ENCODE measurements around the gene ERGIC1. TPM values are rescaled to one million over a fixed set of nuclear protein-coding genes. Genes with fewer than 3 reads are reported as not detected.
A peak's percentile ranks its signal among the peaks of the same experiment; 100 is the strongest.

The ERGIC1 gene
- total RNA-seq, 1 donor from 2014 or later, result 105 TPM

GRCh38 chr5:172820046-172820767 lies 13.8 kb upstream of the ERGIC1 start:
- FAIRE-seq (peak; percentile 98), DNase-seq (ENCODE audit: low read depth) (peak; percentile 99)
- H3K27me3 ChIP-seq (ENCODE audit: control insufficient read depth, insufficient read depth, low read length), result no peaks in the 10 kb centered on the region
- no peaks in the 10 kb centered on the region for H3K36me3 ChIP-seq (ENCODE audit: control insufficient read depth, insufficient read depth, low read length)
- TF ChIP-seq CTCF (IDR thresholded peaks at IDR 0.05; ENCODE audit: insufficient read depth, low read length, severe bottlenecking), result no peak
- H3K4me3 ChIP-seq (ENCODE audit: low read depth, low read length), result no peak overlapping the region

DNA sequence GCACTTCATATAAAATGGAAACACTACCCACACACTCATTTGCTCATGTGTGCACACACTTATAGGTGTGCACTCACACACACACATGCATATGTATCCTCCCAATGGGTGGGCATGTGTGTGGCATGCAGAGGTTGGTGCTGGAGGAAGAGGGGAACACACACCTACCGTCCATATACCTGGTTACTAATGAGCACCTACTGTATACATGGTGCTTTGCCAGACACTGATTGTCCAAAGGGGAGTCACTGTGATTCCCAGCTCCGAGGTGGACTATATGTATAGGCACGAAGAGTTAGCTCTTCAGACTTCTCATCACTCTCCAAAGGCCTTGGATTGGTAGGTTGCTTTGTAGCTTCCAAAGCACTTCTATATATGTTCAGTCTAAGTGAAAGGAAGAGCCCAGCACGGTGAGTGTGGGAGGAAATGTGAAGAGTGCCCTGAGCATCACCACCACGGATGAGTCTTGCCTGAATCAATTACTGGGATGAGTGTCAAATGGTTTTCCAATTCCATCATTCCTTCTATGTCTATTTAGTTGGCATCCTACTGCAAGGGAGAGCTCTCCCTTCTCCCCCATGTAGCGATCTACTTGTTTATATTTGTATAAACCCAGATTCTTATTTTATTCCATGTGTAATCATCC lies 12.6 kb upstream of the ERGIC1 start:
- Histone ChIP-seq H3K27me3 (ENCODE audit: control insufficient read depth, insufficient read depth, low read length) (no peaks in the 10 kb centered on the region), H3K4me3 (ENCODE audit: low read depth, low read length) (no peak overlapping the region), H3K36me3 (ENCODE audit: control insufficient read depth, insufficient read depth, low read length) (no peaks in the 10 kb centered on the region)
- FAIRE-seq (peak; percentile 77), DNase-seq (ENCODE audit: low read depth) (peak; percentile 59)
- no peak for TF ChIP-seq CTCF (IDR thresholded peaks at IDR 0.05; ENCODE audit: insufficient read depth, low read length, severe bottlenecking)

DNA sequence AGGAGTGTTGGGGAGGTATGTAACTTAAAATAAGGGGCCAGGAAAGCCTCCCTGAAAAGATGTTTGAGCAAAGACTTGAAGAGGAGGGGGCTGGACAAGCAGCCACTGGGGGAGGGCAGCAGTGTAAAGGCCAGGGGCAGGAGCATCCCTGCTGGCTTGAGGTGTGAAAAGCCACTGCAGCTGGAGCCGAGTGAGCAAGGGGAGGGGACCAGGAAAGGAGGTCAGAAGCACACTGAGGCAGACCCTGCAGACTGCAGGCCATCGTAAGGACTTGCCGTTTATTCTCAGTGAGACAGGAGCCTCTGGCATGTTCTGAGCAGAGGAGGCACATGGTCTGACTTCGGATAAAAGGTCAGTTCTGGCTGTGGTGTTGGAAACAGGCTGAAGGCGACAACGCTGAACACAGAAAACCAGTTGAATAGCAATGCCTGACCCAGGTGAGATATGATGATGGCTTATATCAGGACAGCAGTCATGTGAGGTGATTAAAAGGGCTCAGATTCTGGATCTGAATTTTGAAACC lies 10.2 kb upstream of the ERGIC1 start:
- no peak for DNase-seq (ENCODE audit: low read depth)
- no peak for FAIRE-seq
- no peak for TF ChIP-seq CTCF (IDR thresholded peaks at IDR 0.05; ENCODE audit: insufficient read depth, low read length, severe bottlenecking)
- Histone ChIP-seq H3K36me3 (ENCODE audit: control insufficient read depth, insufficient read depth, low read length) (no peaks in the 10 kb centered on the region), H3K4me3 (ENCODE audit: low read depth, low read length) (no peak overlapping the region), H3K27me3 (ENCODE audit: control insufficient read depth, insufficient read depth, low read length) (no peaks in the 10 kb centered on the region)

DNA sequence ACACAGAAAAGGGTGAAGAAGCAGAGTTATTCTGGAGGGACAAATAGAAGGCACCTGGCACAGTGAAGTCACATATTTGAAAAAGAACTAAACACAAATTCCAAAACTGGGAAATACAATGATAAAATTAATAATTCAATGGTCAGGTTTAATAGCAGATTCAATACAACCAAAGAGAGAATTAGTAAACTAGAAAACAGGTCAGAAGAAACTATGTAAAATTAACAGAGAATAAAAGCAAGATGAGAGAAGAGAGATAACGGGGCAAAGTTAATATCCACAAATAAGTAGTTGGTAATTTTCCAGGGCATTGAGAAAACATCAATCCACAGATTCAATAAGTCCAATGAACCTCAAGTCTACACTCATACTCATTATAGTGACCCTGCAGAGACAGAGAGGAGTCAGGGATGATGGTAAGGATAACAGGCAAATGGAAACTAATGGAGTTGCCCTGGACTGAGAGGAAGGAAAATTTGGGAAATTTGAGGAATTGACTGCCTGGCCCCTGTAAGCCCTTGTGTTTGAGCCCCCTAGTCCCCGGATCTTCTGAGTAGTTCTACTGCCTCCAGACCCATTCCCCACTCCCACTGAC lies 8.3 kb upstream of the ERGIC1 start:
- Histone ChIP-seq H3K27me3 (ENCODE audit: control insufficient read depth, insufficient read depth, low read length) (no peaks in the 10 kb centered on the region), H3K36me3 (ENCODE audit: control insufficient read depth, insufficient read depth, low read length) (no peaks in the 10 kb centered on the region), H3K4me3 (ENCODE audit: low read depth, low read length) (no peak overlapping the region)
- no peak for FAIRE-seq
- TF ChIP-seq CTCF (IDR thresholded peaks at IDR 0.05; ENCODE audit: insufficient read depth, low read length, severe bottlenecking), result no peak
- no peak for DNase-seq (ENCODE audit: low read depth)

DNA sequence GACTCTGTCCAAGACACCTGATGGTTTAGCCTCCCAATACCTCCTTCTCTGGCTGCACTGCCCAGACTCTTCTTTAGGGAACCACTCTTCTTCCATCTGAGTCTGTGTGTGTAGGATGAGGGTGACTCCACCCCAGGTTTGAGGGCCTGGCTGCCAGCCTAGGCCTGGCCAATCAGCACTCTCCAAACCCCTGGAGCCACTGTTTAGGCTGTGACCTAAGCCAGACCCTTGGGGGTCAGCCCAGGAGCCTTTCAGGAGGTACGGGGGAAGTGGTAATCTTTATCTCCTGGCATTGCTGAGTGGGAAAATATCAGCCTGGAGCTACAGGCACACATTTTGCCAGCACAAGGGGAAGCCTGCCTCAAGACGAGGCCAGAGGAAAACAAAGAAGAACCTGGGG lies 6.2 kb upstream of the ERGIC1 start:
- Histone ChIP-seq H3K4me3 (ENCODE audit: low read depth, low read length) (no peak overlapping the region), H3K36me3 (ENCODE audit: control insufficient read depth, insufficient read depth, low read length) (no peaks in the 10 kb centered on the region), H3K27me3 (ENCODE audit: control insufficient read depth, insufficient read depth, low read length) (no peaks in the 10 kb centered on the region)
- TF ChIP-seq CTCF (IDR thresholded peaks at IDR 0.05; ENCODE audit: insufficient read depth, low read length, severe bottlenecking), result no peak
- no peak for DNase-seq (ENCODE audit: low read depth)
- no peak for FAIRE-seq

Data from bronchial epithelial cell (primary cell).